ENCODE results near the gene KMT5C. TPM values are rescaled to one million over a fixed set of nuclear protein-coding genes. Genes with fewer than 3 reads are reported as not detected.

Gene KMT5C
- total RNA-seq, 1 experiment from 2014 or later = 12.9 TPM

DNA sequence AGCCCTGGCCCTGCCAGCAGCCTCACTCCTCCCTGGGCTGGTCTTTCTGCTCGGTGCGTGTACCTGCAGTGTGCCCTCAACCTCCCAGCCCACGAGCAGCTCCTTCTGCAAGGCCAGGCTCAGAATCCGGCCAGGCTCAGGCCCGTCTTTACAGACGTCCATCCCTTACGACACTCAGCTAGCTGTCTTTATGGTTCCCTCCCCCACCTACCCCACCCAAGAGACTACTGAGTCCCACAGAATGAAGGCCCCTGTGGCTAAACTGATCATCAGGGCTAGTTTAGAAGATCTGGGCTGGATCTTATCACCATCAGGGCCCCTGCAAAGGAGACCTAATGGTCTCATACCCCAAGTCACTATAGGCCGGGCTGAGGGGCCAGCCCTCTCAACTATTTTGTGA is 25.3 kb upstream of the KMT5C start:
- Mint-ChIP-seq H3K9me3 (ENCODE audit: unreplicated experiment) (no peaks in the 10 kb centered on the region), H3K4me1 (ENCODE audit: insufficient read depth, unreplicated experiment) (no peaks in the 10 kb centered on the region), H3K36me3 (ENCODE audit: insufficient read depth, unreplicated experiment) (peaks cover 5% of the 10 kb centered on the region), H3K27ac (ENCODE audit: low read depth, unreplicated experiment) (no peak overlapping the region), H3K27me3 (ENCODE audit: insufficient read depth, unreplicated experiment) (no peaks in the 10 kb centered on the region), H3K4me3 (ENCODE audit: unreplicated experiment) (no peak overlapping the region)
- POLR2A ChIA-PET = interaction anchor here (1.1 to 1.6 kb wide), 2 partner anchors 18 to 22 kb away, joined by 3 to 6 read pairs; no protein-coding TSS in a partner anchor
- CTCF ChIA-PET = interaction anchor here (0.9 kb wide), 1 partner anchor 22 kb away, joined by 4 read pairs; no protein-coding TSS in a partner anchor
- no TSS peak for BruUV-seq (replicated peaks)
- intact Hi-C loops (cut with micrococcal nuclease) = no loop called here
- TF ChIP-seq, protein P1, sequence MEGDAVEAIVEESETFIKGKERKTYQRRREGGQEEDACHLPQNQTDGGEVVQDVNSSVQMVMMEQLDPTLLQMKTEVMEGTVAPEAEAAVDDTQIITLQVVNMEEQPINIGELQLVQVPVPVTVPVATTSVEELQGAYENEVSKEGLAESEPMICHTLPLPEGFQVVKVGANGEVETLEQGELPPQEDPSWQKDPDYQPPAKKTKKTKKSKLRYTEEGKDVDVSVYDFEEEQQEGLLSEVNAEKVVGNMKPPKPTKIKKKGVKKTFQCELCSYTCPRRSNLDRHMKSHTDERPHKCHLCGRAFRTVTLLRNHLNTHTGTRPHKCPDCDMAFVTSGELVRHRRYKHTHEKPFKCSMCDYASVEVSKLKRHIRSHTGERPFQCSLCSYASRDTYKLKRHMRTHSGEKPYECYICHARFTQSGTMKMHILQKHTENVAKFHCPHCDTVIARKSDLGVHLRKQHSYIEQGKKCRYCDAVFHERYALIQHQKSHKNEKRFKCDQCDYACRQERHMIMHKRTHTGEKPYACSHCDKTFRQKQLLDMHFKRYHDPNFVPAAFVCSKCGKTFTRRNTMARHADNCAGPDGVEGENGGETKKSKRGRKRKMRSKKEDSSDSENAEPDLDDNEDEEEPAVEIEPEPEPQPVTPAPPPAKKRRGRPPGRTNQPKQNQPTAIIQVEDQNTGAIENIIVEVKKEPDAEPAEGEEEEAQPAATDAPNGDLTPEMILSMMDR (IDR thresholded peaks at IDR 0.05; ENCODE audit: unreplicated experiment) = no peak
- no peak for DNase-seq (ENCODE audit: unreplicated experiment)

DNA sequence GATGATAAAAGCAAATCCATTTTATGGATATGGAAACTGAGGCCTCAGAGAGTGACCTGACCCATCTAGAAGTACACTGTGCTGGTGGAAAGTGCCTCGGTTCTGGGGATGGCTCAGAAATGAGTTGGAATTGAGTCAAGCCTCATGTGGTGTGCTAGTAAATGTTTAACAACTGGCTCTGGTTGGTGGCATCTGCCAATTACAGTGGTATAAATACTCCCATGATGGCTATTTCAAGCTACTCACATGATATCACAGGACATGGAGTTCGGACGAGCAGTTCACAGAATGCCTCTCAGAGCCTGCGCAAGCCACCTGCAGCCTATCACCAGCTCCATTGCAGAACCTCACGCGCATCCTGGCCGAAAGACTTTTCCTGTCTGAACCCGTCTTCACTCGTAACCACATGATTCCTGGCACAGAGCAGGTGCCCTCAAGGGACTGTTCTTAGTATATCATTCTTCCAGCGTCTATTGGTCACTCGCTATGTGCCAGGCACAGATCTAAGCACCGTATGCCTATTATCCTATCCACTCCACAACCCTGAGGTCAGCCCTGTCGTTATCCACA is 23.6 kb upstream of the KMT5C start:
- BruUV-seq (replicated peaks) = no TSS peak
- Mint-ChIP-seq H3K27ac (ENCODE audit: low read depth, unreplicated experiment) (no peak overlapping the region), H3K27me3 (ENCODE audit: insufficient read depth, unreplicated experiment) (peaks cover 3% of the 10 kb centered on the region), H3K4me1 (ENCODE audit: insufficient read depth, unreplicated experiment) (no peaks in the 10 kb centered on the region), H3K4me3 (ENCODE audit: unreplicated experiment) (no peak overlapping the region), H3K9me3 (ENCODE audit: unreplicated experiment) (no peaks in the 10 kb centered on the region), H3K36me3 (ENCODE audit: insufficient read depth, unreplicated experiment) (no peaks in the 10 kb centered on the region)
- ChIA-PET CTCF (interaction anchor here (0.9 to 1.3 kb wide), 3 partner anchors 15 to 152 kb away, joined by 3 to 5 read pairs (median 4); no protein-coding TSS in a partner anchor), POLR2A (no interaction called here)
- TF ChIP-seq, protein P1 (IDR thresholded peaks at IDR 0.05; ENCODE audit: unreplicated experiment) = no peak
- intact Hi-C loops (cut with micrococcal nuclease) = no loop called here
- no peak for DNase-seq (ENCODE audit: unreplicated experiment)

DNA sequence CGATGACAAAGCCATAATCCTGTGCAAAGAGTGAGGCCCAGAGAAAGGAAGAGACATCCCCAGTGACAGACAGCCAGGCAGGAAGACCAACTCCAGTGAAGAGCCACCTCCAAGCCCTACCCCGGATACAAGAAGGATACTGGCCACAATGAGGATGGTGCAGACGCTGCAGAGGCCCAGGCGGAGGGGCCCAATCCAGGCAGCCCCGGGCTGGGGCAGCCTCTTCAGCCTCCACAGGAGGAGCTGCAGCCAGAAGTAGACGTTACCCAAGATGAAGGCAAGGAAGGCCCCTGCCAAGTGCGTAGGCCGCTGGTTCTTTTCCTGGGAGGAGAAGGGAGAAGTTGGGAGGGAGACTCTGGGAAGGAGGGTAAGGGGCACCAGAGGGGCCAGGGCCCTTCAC is 23.0 kb upstream of the KMT5C start:
- no peaks in the 10 kb centered on the region for H3K36me3 Mint-ChIP-seq (ENCODE audit: insufficient read depth, unreplicated experiment)
- POLR2A ChIA-PET = no interaction called here
- no peak overlapping the region for H3K4me3 Mint-ChIP-seq (ENCODE audit: unreplicated experiment)
- CTCF ChIA-PET = interaction anchor here (0.8 to 7.6 kb wide), 4 partner anchors 15 to 66 kb away, joined by 3 to 58 read pairs (median 4); no protein-coding TSS in a partner anchor
- intact Hi-C loops (cut with micrococcal nuclease) = no loop called here
- H3K9me3 Mint-ChIP-seq (ENCODE audit: unreplicated experiment) = no peaks in the 10 kb centered on the region
- peaks cover 10% of the 10 kb centered on the region for H3K27me3 Mint-ChIP-seq (ENCODE audit: insufficient read depth, unreplicated experiment)
- H3K27ac Mint-ChIP-seq (ENCODE audit: low read depth, unreplicated experiment) = no peak overlapping the region
- H3K4me1 Mint-ChIP-seq (ENCODE audit: insufficient read depth, unreplicated experiment) = no peaks in the 10 kb centered on the region
- DNase-seq (ENCODE audit: unreplicated experiment) = no peak
- BruUV-seq (replicated peaks) = no TSS peak
- TF ChIP-seq, protein P1 (IDR thresholded peaks at IDR 0.05; ENCODE audit: unreplicated experiment) = no peak

DNA sequence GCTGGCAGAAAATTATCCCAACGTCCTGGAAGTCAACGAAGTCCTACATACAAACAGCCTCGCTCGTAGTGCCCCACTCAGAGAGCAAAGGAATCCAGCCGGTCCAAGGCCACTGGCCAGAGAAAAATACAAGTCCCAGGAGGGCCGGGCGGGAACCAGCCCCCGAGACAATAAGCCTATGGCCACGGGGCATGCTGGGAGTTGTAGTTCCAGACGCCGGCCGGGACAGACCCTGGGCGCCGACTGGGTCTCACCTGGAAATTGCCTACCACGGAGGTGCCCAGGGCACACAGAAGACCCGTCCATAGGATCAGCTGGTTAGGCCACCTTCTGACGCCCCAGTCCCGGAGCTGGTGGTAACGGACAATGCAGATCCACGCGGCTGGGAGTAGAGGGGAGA is 19.9 kb upstream of the KMT5C start:
- TF ChIP-seq, protein P1 (IDR thresholded peaks at IDR 0.05; ENCODE audit: unreplicated experiment) = no peak
- no peak overlapping the region for H3K27ac Mint-ChIP-seq (ENCODE audit: low read depth, unreplicated experiment)
- no peak overlapping the region for H3K4me3 Mint-ChIP-seq (ENCODE audit: unreplicated experiment)
- ChIA-PET POLR2A (no interaction called here), CTCF (interaction anchor here (0.6 to 7.6 kb wide), 3 partner anchors 18 to 225 kb away, joined by 3 to 58 read pairs (median 6); no protein-coding TSS in a partner anchor)
- H3K4me1 Mint-ChIP-seq (ENCODE audit: insufficient read depth, unreplicated experiment) = peaks cover 6% of the 10 kb centered on the region
- H3K27me3 Mint-ChIP-seq (ENCODE audit: insufficient read depth, unreplicated experiment) = peaks cover 27% of the 10 kb centered on the region
- H3K9me3 Mint-ChIP-seq (ENCODE audit: unreplicated experiment) = no peaks in the 10 kb centered on the region
- no peak for DNase-seq (ENCODE audit: unreplicated experiment)
- BruUV-seq (replicated peaks) = no TSS peak
- H3K36me3 Mint-ChIP-seq (ENCODE audit: insufficient read depth, unreplicated experiment) = no peaks in the 10 kb centered on the region
- intact Hi-C loops (cut with micrococcal nuclease) = no loop called here

Measured in MCF 10A (cell line).